H1 (cell line): Measurements from ENCODE around the gene TARDBP.

Experiments used
- EZH2 ChIP-seq: fragments of 200-600 bp; sonication (generic); IDR thresholded peaks from 2 replicates; pipeline ENCODE4 v1.7.1; 2012; ENCODE audit warnings: low read depth, mild to moderate bottlenecking, moderate library complexity, low read length, inconsistent platforms; ENCODE audit not compliant: severe bottlenecking
- KDM4A ChIP-seq: IDR thresholded peaks from one replicate; pipeline ENCODE4 v1.7.1; 2012; ENCODE audit warnings: low read depth, mild to moderate bottlenecking, moderate library complexity, low read length, inconsistent platforms; ENCODE audit not compliant: severe bottlenecking
- POLR2A ChIP-seq, 2 experiments: IDR thresholded peaks; 1 replicate in 1 of 2; 2 replicates in 1 of 2; pipeline ENCODE4 v1.6.1; 2011; ENCODE audit warnings: low read depth in 2 of 2, low read length in 2 of 2, mild to moderate bottlenecking in 2 of 2; ENCODE audit errors: control extremely low read depth in 1 of 2
- RAD21 ChIP-seq, 2 experiments: IDR thresholded peaks in 1 of 2; conservative IDR thresholded peaks in 1 of 2; 2 replicates each; pipeline ENCODE4 v1.6.1; 2011; ENCODE audit warnings: low read depth in 2 of 2, low read length in 2 of 2, improper control_type of control experiment in 1 of 2, inconsistent platforms in 1 of 2, mild to moderate bottlenecking in 1 of 2, moderate library complexity in 1 of 2
- RBBP5 ChIP-seq: IDR thresholded peaks from 2 replicates; pipeline ENCODE4 v1.7.1; 2012; ENCODE audit warnings: low read depth, mild to moderate bottlenecking, inconsistent platforms, low read length, moderate library complexity, borderline replicate concordance
- TAF7 ChIP-seq: optimal IDR thresholded peaks from 2 replicates; pipeline ENCODE3; 2011; ENCODE audit warnings: low read depth, mild to moderate bottlenecking, inconsistent platforms, low read length, moderate library complexity, borderline replicate concordance
- TF ChIP-seq, protein P1 (sequence below): IDR thresholded peaks from 2 replicates; pipeline ENCODE4 v1.6.1; 2012; ENCODE audit warnings: inconsistent platforms
- TF ChIP-seq, protein P2 (sequence below), 3 experiments: IDR thresholded peaks; 1 replicate in 2 of 3; 2 replicates in 1 of 3; pipeline versions ENCODE4 v1.5.1 to v1.6.1; 2011; ENCODE audit warnings: low read length in 3 of 3, mild to moderate bottlenecking in 3 of 3, inconsistent platforms in 2 of 3, low read depth in 1 of 3, moderate library complexity in 1 of 3; ENCODE audit not compliant: insufficient read depth in 1 of 3; ENCODE audit errors: control extremely low read depth in 1 of 3
- TF ChIP-seq, protein P3 (sequence below): IDR thresholded peaks from 2 replicates; pipeline ENCODE4 v1.6.1; 2012; ENCODE audit warnings: inconsistent platforms
- TF ChIP-seq, protein P4 (sequence below): IDR thresholded peaks from 2 replicates; pipeline ENCODE4 v1.6.1; 2011; ENCODE audit warnings: low read length, improper control_type of control experiment

DNA sequence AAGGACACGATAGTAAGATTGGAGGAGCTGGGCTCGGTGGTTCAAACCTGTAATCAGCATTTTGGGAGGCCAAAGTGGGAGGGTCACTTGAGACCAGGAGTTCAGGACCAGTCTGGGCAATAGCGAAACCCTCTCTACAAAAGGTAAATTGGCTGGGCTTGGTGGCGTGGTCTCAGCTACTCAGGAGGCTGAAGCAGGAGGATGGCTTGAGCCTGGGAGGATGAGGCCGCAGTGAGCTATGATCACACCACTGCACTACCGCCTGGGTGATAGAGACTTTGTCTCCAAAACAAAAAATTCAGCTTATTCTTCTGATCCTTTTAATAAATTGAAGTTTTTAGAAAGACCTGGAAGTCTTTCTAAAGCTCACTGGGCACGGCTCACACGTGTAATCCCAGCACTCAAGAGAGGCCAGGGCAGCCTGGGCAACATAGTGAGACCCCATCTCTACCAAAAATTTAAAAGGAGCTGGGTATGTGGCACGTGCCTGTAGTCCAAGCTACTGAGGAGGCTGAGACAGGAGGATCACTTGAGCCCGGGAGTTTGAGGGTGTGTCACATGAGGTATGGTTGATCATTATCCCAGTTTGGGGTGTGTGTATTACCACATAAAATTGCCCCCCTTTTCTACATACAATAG is 19.3 kb downstream of the TARDBP start:
- TF ChIP-seq EZH2 (no peak), RBBP5 (no peak), POLR2A (IDR thresholded peaks at IDR 0.05; ENCODE audit: control extremely low read depth in 1 of 2, low read depth in 2 of 2, low read length in 2 of 2) (no peak), TAF7 (no peak), KDM4A (no peak), RAD21 (IDR thresholded peaks at IDR 0.05 in 1 of 2, conservative IDR thresholded peaks at IDR 0.05 in 1 of 2; ENCODE audit: low read depth in 2 of 2, low read length in 2 of 2) (no peak)
- TF ChIP-seq, protein P1, sequence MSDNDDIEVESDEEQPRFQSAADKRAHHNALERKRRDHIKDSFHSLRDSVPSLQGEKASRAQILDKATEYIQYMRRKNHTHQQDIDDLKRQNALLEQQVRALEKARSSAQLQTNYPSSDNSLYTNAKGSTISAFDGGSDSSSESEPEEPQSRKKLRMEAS, result no peak
- TF ChIP-seq, protein P2, sequence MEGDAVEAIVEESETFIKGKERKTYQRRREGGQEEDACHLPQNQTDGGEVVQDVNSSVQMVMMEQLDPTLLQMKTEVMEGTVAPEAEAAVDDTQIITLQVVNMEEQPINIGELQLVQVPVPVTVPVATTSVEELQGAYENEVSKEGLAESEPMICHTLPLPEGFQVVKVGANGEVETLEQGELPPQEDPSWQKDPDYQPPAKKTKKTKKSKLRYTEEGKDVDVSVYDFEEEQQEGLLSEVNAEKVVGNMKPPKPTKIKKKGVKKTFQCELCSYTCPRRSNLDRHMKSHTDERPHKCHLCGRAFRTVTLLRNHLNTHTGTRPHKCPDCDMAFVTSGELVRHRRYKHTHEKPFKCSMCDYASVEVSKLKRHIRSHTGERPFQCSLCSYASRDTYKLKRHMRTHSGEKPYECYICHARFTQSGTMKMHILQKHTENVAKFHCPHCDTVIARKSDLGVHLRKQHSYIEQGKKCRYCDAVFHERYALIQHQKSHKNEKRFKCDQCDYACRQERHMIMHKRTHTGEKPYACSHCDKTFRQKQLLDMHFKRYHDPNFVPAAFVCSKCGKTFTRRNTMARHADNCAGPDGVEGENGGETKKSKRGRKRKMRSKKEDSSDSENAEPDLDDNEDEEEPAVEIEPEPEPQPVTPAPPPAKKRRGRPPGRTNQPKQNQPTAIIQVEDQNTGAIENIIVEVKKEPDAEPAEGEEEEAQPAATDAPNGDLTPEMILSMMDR (IDR thresholded peaks at IDR 0.05; ENCODE audit: control extremely low read depth in 1 of 3, insufficient read depth in 1 of 3, low read depth in 1 of 3, low read length in 3 of 3), result no peak
- TF ChIP-seq, protein P3, sequence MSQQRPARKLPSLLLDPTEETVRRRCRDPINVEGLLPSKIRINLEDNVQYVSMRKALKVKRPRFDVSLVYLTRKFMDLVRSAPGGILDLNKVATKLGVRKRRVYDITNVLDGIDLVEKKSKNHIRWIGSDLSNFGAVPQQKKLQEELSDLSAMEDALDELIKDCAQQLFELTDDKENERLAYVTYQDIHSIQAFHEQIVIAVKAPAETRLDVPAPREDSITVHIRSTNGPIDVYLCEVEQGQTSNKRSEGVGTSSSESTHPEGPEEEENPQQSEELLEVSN, result no peak
- TF ChIP-seq, protein P4, sequence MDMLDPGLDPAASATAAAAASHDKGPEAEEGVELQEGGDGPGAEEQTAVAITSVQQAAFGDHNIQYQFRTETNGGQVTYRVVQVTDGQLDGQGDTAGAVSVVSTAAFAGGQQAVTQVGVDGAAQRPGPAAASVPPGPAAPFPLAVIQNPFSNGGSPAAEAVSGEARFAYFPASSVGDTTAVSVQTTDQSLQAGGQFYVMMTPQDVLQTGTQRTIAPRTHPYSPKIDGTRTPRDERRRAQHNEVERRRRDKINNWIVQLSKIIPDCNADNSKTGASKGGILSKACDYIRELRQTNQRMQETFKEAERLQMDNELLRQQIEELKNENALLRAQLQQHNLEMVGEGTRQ, result no peak
